HG02642 (cell line): ENCODE data around the gene PEX5.
"Not testable (repeated sequence)": the region's sequence is repeated elsewhere in the genome, so short reads cannot be mapped to it uniquely, and the experiment has no call there.

ENCODE experiments used
- ATAC-seq: cut with Tn5 transposase; IDR thresholded peaks from one replicate; pipeline ENCODE4 v1.9.1; 2021; ENCODE audit warnings: mild to moderate bottlenecking; ENCODE audit not compliant: unreplicated experiment, poor library complexity

The PEX5 gene

GRCh38 chr12:7158781-7159609 is 30.5 kb upstream of the PEX5 start:
- ATAC-seq: no peak

GRCh38 chr12:7160183-7160582 is 29.3 kb upstream of the PEX5 start:
- no peak for ATAC-seq

- no peak for ATAC-seq
These were observed 28.2 kb upstream of the PEX5 start for GRCh38 chr12:7161327-7161726.

- ATAC-seq: no peak
These were observed 27.7 kb upstream of the PEX5 start for GRCh38 chr12:7161811-7162210.

GRCh38 chr12:7162691-7163114 is 26.8 kb upstream of the PEX5 start:
- ATAC-seq: no peak

- no peak for ATAC-seq
These were observed 19.5 kb upstream of the PEX5 start for GRCh38 chr12:7169951-7170350.

GRCh38 chr12:7171854-7172253 is 17.6 kb upstream of the PEX5 start:
- no peak for ATAC-seq

GRCh38 chr12:7175493-7175892 is 14.0 kb upstream of the PEX5 start:
- no peak for ATAC-seq

GRCh38 chr12:7176595-7176994 is 12.9 kb upstream of the PEX5 start:
- ATAC-seq: no peak

DNA sequence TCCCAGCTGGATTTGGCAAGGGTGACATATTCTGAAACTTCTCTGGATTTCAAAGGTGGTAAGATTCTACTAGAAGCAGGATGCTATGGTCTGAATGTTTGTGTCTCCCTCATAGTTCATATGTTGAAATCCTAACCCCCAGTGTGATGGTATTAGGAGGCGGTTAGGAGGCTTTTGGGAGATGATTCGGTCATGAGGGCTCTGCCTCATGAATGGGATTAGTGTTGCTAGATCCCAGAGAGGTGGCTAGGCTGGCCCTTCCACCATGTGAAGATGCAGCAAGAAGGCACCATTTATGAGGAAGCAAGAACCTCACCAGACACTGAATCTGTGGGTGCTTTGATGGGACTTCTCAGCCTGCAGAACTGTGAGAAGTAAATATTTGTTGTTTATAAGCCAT is 11.0 kb upstream of the PEX5 start:
- no peak for ATAC-seq

DNA sequence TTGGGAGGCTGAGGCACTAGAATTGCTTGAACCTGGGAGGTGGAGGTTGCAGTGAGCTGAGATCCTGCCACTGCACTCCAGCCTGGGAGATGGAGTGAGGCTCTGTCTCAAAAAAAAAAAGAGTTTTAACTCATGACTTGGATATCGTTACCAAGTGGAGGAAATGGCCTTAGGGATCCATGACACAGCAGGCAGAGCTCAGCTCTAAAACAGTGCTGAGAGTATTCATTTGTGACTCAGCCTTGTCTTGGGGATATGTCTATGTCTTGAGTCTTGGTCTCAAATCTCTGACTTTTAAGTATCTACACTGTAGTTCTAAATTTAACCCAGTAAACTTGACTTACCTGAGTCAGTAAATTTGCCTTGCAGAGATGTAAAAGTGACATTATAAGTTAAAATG is 8.8 kb upstream of the PEX5 start:
- no peak for ATAC-seq

- not testable (repeated sequence) for ATAC-seq
These were observed 3.4 kb upstream of the PEX5 start for GRCh38 chr12:7186058-7186457.

GRCh38 chr12:7188562-7189397 is 706 bp upstream of the PEX5 start:
- peak; percentile 33 for ATAC-seq

- no peak for ATAC-seq
These were observed 976 bp downstream of the PEX5 start for GRCh38 chr12:7190268-7191055.

- no peak for ATAC-seq
These were observed 4.2 kb downstream of the PEX5 start for GRCh38 chr12:7193674-7194073.

DNA sequence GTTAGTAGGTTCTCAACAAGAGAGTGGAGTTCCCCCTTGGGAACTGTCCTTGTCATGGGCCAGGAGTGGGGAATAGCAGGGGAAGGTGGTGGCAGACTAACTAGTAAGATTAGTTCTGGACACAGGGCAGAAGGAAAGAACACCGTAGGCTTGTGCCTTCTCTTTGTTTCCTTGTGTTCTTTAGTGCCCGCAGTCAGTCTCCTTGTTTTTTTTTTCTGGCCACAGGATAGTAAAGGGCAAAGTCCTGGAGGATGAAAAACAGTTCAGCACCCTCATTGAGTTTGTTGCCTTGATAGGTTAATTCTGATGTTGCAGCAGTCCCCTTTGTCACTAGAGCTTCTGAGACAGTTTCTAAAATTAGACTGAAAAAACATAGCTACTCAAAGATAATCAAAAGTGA is 8.4 kb downstream of the PEX5 start:
- ATAC-seq: no peak

- no peak for ATAC-seq
These were observed 13.6 kb downstream of the PEX5 start for GRCh38 chr12:7203109-7203508.

DNA sequence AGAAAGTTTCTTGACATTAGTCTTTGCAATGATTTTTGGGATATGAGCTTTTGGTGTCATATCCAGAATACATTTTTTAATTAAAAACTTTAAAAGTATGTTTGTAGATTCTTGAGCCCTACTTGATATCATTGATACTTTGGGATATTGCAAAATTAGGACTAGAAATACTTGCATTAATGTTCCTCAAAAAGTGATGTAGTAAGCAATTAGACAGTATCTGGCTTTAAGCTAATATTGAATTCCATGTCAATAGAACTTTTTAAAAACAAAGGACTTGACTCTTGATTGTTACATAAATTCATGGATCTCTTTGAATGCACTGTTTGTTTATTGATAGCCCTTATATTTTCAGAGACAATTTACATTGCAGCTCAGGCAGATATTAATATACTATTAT is 15.6 kb downstream of the PEX5 start:
- no peak for ATAC-seq

- no peak for ATAC-seq
These were observed 17.2 kb downstream of the PEX5 start for GRCh38 chr12:7206691-7207090.

GRCh38 chr12:7207866-7208625 is 18.6 kb downstream of the PEX5 start:
- ATAC-seq: no peak
